ENCODE measurements around the gene HMCN2.

DNA sequence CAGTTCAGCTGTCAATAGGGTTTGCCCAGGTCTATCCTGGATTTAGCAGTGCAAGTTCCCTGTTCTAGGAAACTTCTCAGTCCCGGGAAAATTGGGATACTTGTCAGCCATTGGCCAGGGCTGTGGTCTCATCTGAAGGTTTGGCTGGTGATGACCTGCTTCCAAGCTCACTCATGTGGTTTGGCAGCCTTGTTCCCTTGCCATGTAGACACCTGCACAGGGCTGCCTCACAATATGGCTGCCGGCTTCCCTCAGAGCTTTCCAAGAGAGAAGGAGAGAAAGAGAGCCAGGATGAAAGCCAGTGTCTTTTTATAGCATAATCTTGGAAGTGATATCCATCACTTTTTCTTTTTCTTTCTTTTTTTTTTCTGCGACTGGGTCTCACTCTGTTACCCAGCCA lies 37.7 kb upstream of the HMCN2 start:
- TF ChIP-seq CTCF (IDR thresholded peaks at IDR 0.05; ENCODE audit: poor library complexity) = no peak
- no peak for TF ChIP-seq EZH2 (IDR thresholded peaks at IDR 0.05; ENCODE audit: borderline replicate concordance)
- TF ChIP-seq EZH2phosphoT487 (IDR thresholded peaks at IDR 0.05; ENCODE audit: low read depth, severe bottlenecking, unreplicated experiment) = no peak

Measured in hepatocyte (in vitro differentiated cells).